Measurements from ENCODE around the gene APH1B.

DNA sequence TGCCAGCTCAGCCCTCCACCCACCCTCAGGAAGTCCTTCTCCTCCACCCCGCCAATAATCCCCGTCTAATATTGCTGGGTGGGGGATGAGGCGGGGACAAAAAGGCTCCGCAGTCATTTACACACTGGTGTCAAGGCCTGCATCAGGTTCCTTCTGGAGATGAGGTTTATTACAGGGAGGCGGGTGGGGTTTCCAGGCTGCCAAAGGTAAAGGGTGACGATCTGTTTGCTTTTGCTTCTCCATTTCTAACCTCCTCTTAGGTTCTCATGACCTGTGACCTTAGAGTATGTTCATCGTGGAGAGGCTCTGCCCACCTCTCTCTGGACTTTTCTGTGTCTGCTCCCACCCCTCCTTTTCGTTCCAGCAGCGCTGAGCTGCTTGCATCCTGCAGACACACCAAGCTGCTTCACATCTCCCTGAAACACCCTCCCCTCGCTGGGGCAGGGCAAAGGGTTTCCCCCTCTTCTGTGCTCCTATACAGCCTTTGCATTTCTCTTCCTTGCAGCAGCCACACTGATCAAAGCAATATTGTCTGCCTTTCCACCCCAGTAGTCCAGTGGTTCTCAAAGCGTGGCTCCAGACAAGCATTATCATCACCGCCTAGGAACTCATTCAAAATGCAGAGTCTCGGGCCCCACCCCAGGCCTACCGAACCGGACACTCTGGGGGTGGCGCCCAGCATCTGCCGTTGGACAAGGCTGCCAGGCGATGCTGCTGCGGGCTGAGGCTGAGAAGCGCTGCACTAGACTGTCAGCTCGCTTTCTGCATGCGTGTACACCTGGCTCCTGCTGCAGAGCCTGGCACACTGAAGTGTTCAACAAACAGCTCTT, 77.6 kb downstream of the APH1B start:
- TF ChIP-seq, protein P1, sequence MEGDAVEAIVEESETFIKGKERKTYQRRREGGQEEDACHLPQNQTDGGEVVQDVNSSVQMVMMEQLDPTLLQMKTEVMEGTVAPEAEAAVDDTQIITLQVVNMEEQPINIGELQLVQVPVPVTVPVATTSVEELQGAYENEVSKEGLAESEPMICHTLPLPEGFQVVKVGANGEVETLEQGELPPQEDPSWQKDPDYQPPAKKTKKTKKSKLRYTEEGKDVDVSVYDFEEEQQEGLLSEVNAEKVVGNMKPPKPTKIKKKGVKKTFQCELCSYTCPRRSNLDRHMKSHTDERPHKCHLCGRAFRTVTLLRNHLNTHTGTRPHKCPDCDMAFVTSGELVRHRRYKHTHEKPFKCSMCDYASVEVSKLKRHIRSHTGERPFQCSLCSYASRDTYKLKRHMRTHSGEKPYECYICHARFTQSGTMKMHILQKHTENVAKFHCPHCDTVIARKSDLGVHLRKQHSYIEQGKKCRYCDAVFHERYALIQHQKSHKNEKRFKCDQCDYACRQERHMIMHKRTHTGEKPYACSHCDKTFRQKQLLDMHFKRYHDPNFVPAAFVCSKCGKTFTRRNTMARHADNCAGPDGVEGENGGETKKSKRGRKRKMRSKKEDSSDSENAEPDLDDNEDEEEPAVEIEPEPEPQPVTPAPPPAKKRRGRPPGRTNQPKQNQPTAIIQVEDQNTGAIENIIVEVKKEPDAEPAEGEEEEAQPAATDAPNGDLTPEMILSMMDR (IDR thresholded peaks at IDR 0.05 in 8 of 11, conservative IDR thresholded peaks at IDR 0.05 in 3 of 11): no peak
- TF ChIP-seq POLR2A (IDR thresholded peaks at IDR 0.05): no peak
